ENCODE results near the gene STING1. TPM values are rescaled to one million over a fixed set of nuclear protein-coding genes. Genes with fewer than 3 reads are reported as not detected.

The STING1 gene
- total and polyA plus RNA-seq, 2 donors (not counting 1 experiment from before 2014, with no cell fraction given): 1.1 to 2.8 TPM

DNA sequence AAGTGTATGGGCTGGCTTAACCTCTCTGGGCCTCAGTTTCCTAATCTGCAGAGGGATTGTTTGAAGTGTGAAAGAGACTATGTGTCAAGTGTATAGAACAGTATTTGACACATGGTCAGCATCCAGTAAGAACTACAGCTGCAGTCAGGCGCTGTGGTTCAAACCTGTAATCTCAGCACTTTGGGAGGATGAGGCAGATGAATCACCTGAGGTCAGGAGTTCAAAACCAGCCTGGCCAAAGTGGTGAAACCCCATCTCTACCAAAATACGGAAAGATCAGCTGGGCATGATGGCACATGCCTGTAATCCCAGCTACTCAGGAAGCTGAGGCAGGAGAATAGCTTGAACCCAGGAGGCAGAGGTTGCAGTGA is 31.9 kb upstream of the STING1 start:
- ATAC-seq (ENCODE audit: low read depth) (no peak), DNase-seq (no peak)
- ChIA-PET CTCF (interaction anchor here (0.7 to 11.0 kb wide), 13 partner anchors 9 to 263 kb away, joined by 3 to 168 read pairs (median 5); partner anchors contain the start of gene PROB1), POLR2A (interaction anchor here (0.7 kb wide), 1 partner anchor 93 kb away, joined by 7 read pairs; no protein-coding TSS in a partner anchor)
- Histone ChIP-seq H3K27me3 (replicated peaks in 1 of 4; ENCODE audit: control extremely low read depth in 1 of 4, control insufficient read depth in 3 of 4, insufficient read depth in 4 of 4, low read length in 3 of 4) (no peaks in the 10 kb centered on the region), H3K9me3 (ENCODE audit: control extremely low read depth in 1 of 3, control insufficient read depth in 2 of 3, insufficient read depth in 1 of 3, low read length in 2 of 3) (peaks cover 0 to 3% (median 0%) of the 10 kb centered on the region in 3 donors), H3K4me2 (replicated peaks; ENCODE audit: low read depth, low read length, poor library complexity, severe bottlenecking) (no peak overlapping the region), H3K4me1 (ENCODE audit: control insufficient read depth in 2 of 2, insufficient read depth in 2 of 2, low read length in 2 of 2) (peaks cover 6 to 25% of the 10 kb centered on the region in 2 donors), H3K79me2 (ENCODE audit: control insufficient read depth, insufficient read depth, low read length) (no peaks in the 10 kb centered on the region), H3K27ac (ENCODE audit: low read length in 2 of 2) (no peak overlapping the region), H2AFZ (ENCODE audit: insufficient read depth, low read depth, low read length, poor library complexity, severe bottlenecking) (no peak overlapping the region), H3K4me3 (ENCODE audit: control extremely low read depth in 1 of 5, extremely low read depth in 1 of 5, insufficient read depth in 1 of 5, low read depth in 2 of 5, low read length in 4 of 5) (no peak overlapping the region), H4K20me1 (ENCODE audit: control insufficient read depth, insufficient read depth, low read length, poor library complexity, severe bottlenecking) (no peaks in the 10 kb centered on the region), H3K9ac (ENCODE audit: low read length) (no peak overlapping the region), H3K36me3 (replicated peaks in 1 of 2; ENCODE audit: control extremely low read depth in 1 of 2, control insufficient read depth in 1 of 2, extremely low read depth in 1 of 2, insufficient read depth in 2 of 2, low read length in 1 of 2) (no peaks in the 10 kb centered on the region)
- TF ChIP-seq, protein P1, sequence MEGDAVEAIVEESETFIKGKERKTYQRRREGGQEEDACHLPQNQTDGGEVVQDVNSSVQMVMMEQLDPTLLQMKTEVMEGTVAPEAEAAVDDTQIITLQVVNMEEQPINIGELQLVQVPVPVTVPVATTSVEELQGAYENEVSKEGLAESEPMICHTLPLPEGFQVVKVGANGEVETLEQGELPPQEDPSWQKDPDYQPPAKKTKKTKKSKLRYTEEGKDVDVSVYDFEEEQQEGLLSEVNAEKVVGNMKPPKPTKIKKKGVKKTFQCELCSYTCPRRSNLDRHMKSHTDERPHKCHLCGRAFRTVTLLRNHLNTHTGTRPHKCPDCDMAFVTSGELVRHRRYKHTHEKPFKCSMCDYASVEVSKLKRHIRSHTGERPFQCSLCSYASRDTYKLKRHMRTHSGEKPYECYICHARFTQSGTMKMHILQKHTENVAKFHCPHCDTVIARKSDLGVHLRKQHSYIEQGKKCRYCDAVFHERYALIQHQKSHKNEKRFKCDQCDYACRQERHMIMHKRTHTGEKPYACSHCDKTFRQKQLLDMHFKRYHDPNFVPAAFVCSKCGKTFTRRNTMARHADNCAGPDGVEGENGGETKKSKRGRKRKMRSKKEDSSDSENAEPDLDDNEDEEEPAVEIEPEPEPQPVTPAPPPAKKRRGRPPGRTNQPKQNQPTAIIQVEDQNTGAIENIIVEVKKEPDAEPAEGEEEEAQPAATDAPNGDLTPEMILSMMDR (IDR thresholded peaks at IDR 0.05): no peak
- TF ChIP-seq EZH2 (IDR thresholded peaks at IDR 0.05; ENCODE audit: borderline replicate concordance, insufficient read depth, low read depth, low read length, poor library complexity, severe bottlenecking): no peak
- intact Hi-C loops (cut with micrococcal nuclease): loop anchor here (10.0 kb wide), 1 partner anchor 170 kb away; the partner anchor contains the start of gene PAIP2
- Mint-ChIP-seq H3K4me1 (peaks cover 35% of the 10 kb centered on the region), H3K4me3 (no peak overlapping the region), H3K27ac (no peak overlapping the region), H3K9me3 (ENCODE audit: insufficient read depth) (peaks cover 2% of the 10 kb centered on the region), H3K27me3 (no peaks in the 10 kb centered on the region)
- WGBS (ENCODE audit: insufficient coverage): 100% methylated on average over 2 of the region's 2 CpGs

- Mint-ChIP-seq H3K27me3 (no peaks in the 10 kb centered on the region), H3K27ac (peak overlapping the region; percentile 7), H3K9me3 (ENCODE audit: insufficient read depth) (peaks cover 2% of the 10 kb centered on the region), H3K4me3 (no peak overlapping the region), H3K4me1 (peaks cover 35% of the 10 kb centered on the region)
- CTCF ChIA-PET: interaction anchor here (0.7 to 11.0 kb wide), 22 partner anchors 8 to 263 kb away, joined by 3 to 168 read pairs (median 4); partner anchors contain the start of genes PROB1 and UBE2D2
- Histone ChIP-seq H3K79me2 (ENCODE audit: control insufficient read depth, insufficient read depth, low read length) (no peaks in the 10 kb centered on the region), H3K9me3 (ENCODE audit: control extremely low read depth in 1 of 3, control insufficient read depth in 2 of 3, insufficient read depth in 1 of 3, low read length in 2 of 3) (peaks cover 0 to 3% (median 0%) of the 10 kb centered on the region in 3 donors), H3K36me3 (replicated peaks in 1 of 2; ENCODE audit: control extremely low read depth in 1 of 2, control insufficient read depth in 1 of 2, extremely low read depth in 1 of 2, insufficient read depth in 2 of 2, low read length in 1 of 2) (no peaks in the 10 kb centered on the region), H4K20me1 (ENCODE audit: control insufficient read depth, insufficient read depth, low read length, poor library complexity, severe bottlenecking) (no peaks in the 10 kb centered on the region), H3K9ac (ENCODE audit: low read length) (no peak overlapping the region), H3K4me1 (ENCODE audit: control insufficient read depth in 2 of 2, insufficient read depth in 2 of 2, low read length in 2 of 2) (peaks cover 6 to 25% of the 10 kb centered on the region in 2 donors), H3K27ac (ENCODE audit: low read length in 2 of 2) (no peak overlapping the region), H2AFZ (ENCODE audit: insufficient read depth, low read depth, low read length, poor library complexity, severe bottlenecking) (no peak overlapping the region), H3K27me3 (replicated peaks in 1 of 4; ENCODE audit: control extremely low read depth in 1 of 4, control insufficient read depth in 3 of 4, insufficient read depth in 4 of 4, low read length in 3 of 4) (no peaks in the 10 kb centered on the region), H3K4me3 (ENCODE audit: control extremely low read depth in 1 of 5, extremely low read depth in 1 of 5, insufficient read depth in 1 of 5, low read depth in 2 of 5, low read length in 4 of 5) (no peak overlapping the region), H3K4me2 (replicated peaks; ENCODE audit: low read depth, low read length, poor library complexity, severe bottlenecking) (no peak overlapping the region)
- DNase-seq (no peak), ATAC-seq (ENCODE audit: low read depth) (no peak)
- POLR2A ChIA-PET: interaction anchor here (0.7 kb wide), 1 partner anchor 93 kb away, joined by 7 read pairs; no protein-coding TSS in a partner anchor
- no peak for TF ChIP-seq EZH2 (IDR thresholded peaks at IDR 0.05; ENCODE audit: borderline replicate concordance, insufficient read depth, low read depth, low read length, poor library complexity, severe bottlenecking)
- TF ChIP-seq, protein P1 (IDR thresholded peaks at IDR 0.05): no peak
- 92% methylated on average over 5 of the region's 6 CpGs for WGBS (ENCODE audit: insufficient coverage)
- intact Hi-C loops (cut with micrococcal nuclease): loop anchor here (1.0 to 10.0 kb wide), 3 partner anchors 169 to 263 kb away; partner anchors contain the start of gene PAIP2
Measured at GRCh38 chr5:139513852-139514485, 31.4 kb upstream of the STING1 start.

Measured in B cell (primary cell).